ENCODE results near the gene RPL10.
"Not testable (repeated sequence)": the region's sequence is repeated elsewhere in the genome, so short reads cannot be mapped to it uniquely, and the experiment has no call there.

Gene RPL10

GRCh38 chrX:154378799-154379568, 19.2 kb upstream of the RPL10 start, which contains the start of gene EMD:
TSS of gene EMD (plus strand) at chrX:154379295. CDS start at chrX:154379485, 190 bp downstream.
- DNase-seq: peak; percentile 96

- DNase-seq: no peak
Observed at GRCh38 chrX:154379569-154379951, 18.6 kb upstream of the RPL10 start.

GRCh38 chrX:154380153-154380552, 18.0 kb upstream of the RPL10 start:
- no peak for DNase-seq

GRCh38 chrX:154380787-154381186, 17.4 kb upstream of the RPL10 start:
- DNase-seq: no peak

GRCh38 chrX:154381271-154381670, 16.9 kb upstream of the RPL10 start:
- DNase-seq: no peak

- DNase-seq: no peak
Observed at GRCh38 chrX:154382483-154383069, 15.6 kb upstream of the RPL10 start.

- DNase-seq: no peak
Observed at GRCh38 chrX:154383359-154384283, 14.6 kb upstream of the RPL10 start.

- DNase-seq: no peak
Observed at GRCh38 chrX:154384284-154384892, 13.8 kb upstream of the RPL10 start.

GRCh38 chrX:154388094-154388493, 10.1 kb upstream of the RPL10 start:
- not testable (repeated sequence) for DNase-seq

- DNase-seq: not testable (repeated sequence)
Observed at GRCh38 chrX:154388649-154389048, 9.5 kb upstream of the RPL10 start.

GRCh38 chrX:154389812-154390747, 8.1 kb upstream of the RPL10 start:
- not testable (repeated sequence) for DNase-seq

GRCh38 chrX:154396363-154396762, 1.8 kb upstream of the RPL10 start:
- DNase-seq: not testable (repeated sequence)

- DNase-seq: peak; percentile 29
Observed at GRCh38 chrX:154396973-154397887, 947 bp upstream of the RPL10 start.

- DNase-seq: peak; percentile 66
Observed at GRCh38 chrX:154398668-154399526, 720 bp downstream of the RPL10 start.

GRCh38 chrX:154399527-154400368, 1.6 kb downstream of the RPL10 start:
- no peak for DNase-seq

GRCh38 chrX:154400369-154400817, 2.2 kb downstream of the RPL10 start:
- not testable (repeated sequence) for DNase-seq

GRCh38 chrX:154401045-154401799, 3.0 kb downstream of the RPL10 start:
- DNase-seq: no peak

Data from NCI-H748 treated with DMSO at 0.1 percent for 48 hours (cell line).